ENCODE measurements around the gene MSI2.

The MSI2 gene

GRCh38 chr17:57505841-57506773, 249.8 kb downstream of the MSI2 start:
- DNase-seq (ENCODE audit: low read depth in 2 of 2), result no peak

GRCh38 chr17:57506774-57507127, 250.4 kb downstream of the MSI2 start:
- no peak for DNase-seq (ENCODE audit: low read depth in 2 of 2)

- no peak for DNase-seq (ENCODE audit: low read depth in 2 of 2)
These were observed 251.5 kb downstream of the MSI2 start for GRCh38 chr17:57507828-57508227.

- no peak for DNase-seq (ENCODE audit: low read depth in 2 of 2)
These were observed 252.3 kb downstream of the MSI2 start for GRCh38 chr17:57508671-57509070.

- DNase-seq (ENCODE audit: low read depth in 2 of 2), result no peak
These were observed 255.3 kb downstream of the MSI2 start for GRCh38 chr17:57511475-57512123.

GRCh38 chr17:57512258-57512657, 255.9 kb downstream of the MSI2 start:
- DNase-seq (ENCODE audit: low read depth in 2 of 2), result no peak

GRCh38 chr17:57512691-57513090, 256.4 kb downstream of the MSI2 start:
- DNase-seq (ENCODE audit: low read depth in 2 of 2), result no peak

GRCh38 chr17:57513569-57513968, 257.2 kb downstream of the MSI2 start:
- no peak for DNase-seq (ENCODE audit: low read depth in 2 of 2)

- no peak for DNase-seq (ENCODE audit: low read depth in 2 of 2)
These were observed 258.3 kb downstream of the MSI2 start for GRCh38 chr17:57514614-57515013.

- DNase-seq (ENCODE audit: low read depth in 2 of 2), result no peak
These were observed 259.4 kb downstream of the MSI2 start for GRCh38 chr17:57515662-57516211.

GRCh38 chr17:57516290-57517230, 260.2 kb downstream of the MSI2 start:
- DNase-seq (ENCODE audit: low read depth in 2 of 2), result no peak

- no peak for DNase-seq (ENCODE audit: low read depth in 2 of 2)
These were observed 260.9 kb downstream of the MSI2 start for GRCh38 chr17:57517273-57517631.

GRCh38 chr17:57517632-57518456, 261.5 kb downstream of the MSI2 start:
- DNase-seq (ENCODE audit: low read depth in 2 of 2), result no peak

GRCh38 chr17:57518587-57519581, 262.6 kb downstream of the MSI2 start:
- no peak for DNase-seq (ENCODE audit: low read depth in 2 of 2)

- DNase-seq (ENCODE audit: low read depth in 2 of 2), result no peak
These were observed 263.5 kb downstream of the MSI2 start for GRCh38 chr17:57519800-57520199.

- DNase-seq (ENCODE audit: low read depth in 2 of 2), result no peak
These were observed 265.3 kb downstream of the MSI2 start for GRCh38 chr17:57521606-57522005.

GRCh38 chr17:57522042-57523005, 266.0 kb downstream of the MSI2 start:
- no peak for DNase-seq (ENCODE audit: low read depth in 2 of 2)

- no peak for DNase-seq (ENCODE audit: low read depth in 2 of 2)
These were observed 267.8 kb downstream of the MSI2 start for GRCh38 chr17:57523926-57524632.

All from fibroblast of skin of left quadriceps (primary cell).